Measurements from ENCODE around the gene ZFPM1. TPM values are rescaled to one million over a fixed set of nuclear protein-coding genes. Genes with fewer than 3 reads are reported as not detected.
A peak's percentile ranks its signal among the peaks of the same experiment; 100 is the strongest.

Gene ZFPM1
- total and polyA plus RNA-seq, 4 donors: 0.19 to 12.8 (median 5.3) TPM

DNA sequence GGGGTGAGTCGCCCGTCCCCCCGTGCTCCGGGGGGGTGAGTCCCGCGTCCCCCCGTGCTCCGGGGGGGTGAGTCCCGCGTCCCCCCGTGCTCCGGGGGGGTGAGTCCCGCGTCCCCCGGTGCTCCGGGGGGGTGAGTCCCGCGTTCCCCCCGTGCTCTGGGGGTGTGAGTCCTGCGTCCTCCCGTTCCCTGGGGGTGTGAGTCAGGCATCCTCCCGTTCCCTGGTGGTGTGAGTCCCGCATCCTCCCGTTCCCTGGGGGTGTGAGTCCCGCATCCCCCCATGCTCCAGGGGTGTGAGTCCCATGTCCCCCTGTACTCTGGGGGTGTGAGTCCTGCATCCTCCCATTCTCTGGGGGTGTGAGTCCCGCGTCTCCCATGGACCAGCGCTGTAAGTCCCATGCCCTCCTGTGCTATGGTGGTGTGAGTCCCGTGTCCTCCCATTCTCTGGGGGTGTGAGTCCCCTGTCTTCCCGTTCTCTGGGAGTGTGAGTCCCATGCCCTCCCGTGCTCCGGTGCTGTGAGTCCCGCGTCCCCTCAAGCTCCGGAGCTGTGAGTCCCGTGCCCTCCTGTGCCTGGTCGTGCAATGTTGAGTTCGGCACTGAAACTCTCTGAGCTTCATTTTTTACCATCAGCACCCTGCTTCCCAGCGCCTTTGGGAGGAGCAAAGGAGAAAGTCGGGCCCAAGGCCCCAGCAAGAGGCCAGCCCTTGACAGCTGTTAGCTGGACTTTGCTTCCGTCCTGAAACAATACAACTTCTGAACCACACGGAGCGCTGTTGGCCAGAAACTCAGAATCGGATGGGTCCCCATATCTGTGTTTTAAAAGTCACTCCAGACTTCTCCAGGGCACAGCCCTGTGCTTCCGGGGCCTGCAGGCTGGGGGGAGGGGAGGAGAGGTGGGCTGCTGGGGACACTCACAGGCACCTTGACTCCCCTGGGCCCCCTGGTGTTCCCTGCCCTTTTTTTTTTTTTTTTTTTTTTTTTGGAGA is 105.7 kb downstream of the ZFPM1 start:
- no peak overlapping the region for H3K9ac ChIP-seq (ENCODE audit: low read depth in 1 of 2, low read length in 2 of 2)
- H3K27ac ChIP-seq (ENCODE audit: low read depth in 1 of 2, low read length in 2 of 2): no peak overlapping the region
- DNase-seq (ENCODE audit: low spot score): no peak
- 63% methylated on average over 44 of the region's 45 CpGs for WGBS
- H3K4me3 ChIP-seq (ENCODE audit: low read depth in 1 of 3, low read length in 3 of 3): no peak overlapping the region
- H3K4me1 ChIP-seq (ENCODE audit: control insufficient read depth in 4 of 4, insufficient read depth in 4 of 4, low read length in 3 of 4): peaks cover 0 to 4% (median 3%) of the 10 kb centered on the region in 4 donors
- peak; percentile 13 for TF ChIP-seq SP1 (IDR thresholded peaks at IDR 0.05)
- TF ChIP-seq, protein P1, sequence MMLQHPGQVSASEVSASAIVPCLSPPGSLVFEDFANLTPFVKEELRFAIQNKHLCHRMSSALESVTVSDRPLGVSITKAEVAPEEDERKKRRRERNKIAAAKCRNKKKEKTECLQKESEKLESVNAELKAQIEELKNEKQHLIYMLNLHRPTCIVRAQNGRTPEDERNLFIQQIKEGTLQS (IDR thresholded peaks at IDR 0.05): no peak
- peak; percentile 56 to 74 for TF ChIP-seq RAD21 (IDR thresholded peaks at IDR 0.05)
- no peak for TF ChIP-seq NR2F2 (IDR thresholded peaks at IDR 0.05)
- peak; percentile 72 for TF ChIP-seq HNF4G (IDR thresholded peaks at IDR 0.05)
- TF ChIP-seq HNF4A (conservative IDR thresholded peaks at IDR 0.05): peak; percentile 73 to 85
- TF ChIP-seq, protein P2, sequence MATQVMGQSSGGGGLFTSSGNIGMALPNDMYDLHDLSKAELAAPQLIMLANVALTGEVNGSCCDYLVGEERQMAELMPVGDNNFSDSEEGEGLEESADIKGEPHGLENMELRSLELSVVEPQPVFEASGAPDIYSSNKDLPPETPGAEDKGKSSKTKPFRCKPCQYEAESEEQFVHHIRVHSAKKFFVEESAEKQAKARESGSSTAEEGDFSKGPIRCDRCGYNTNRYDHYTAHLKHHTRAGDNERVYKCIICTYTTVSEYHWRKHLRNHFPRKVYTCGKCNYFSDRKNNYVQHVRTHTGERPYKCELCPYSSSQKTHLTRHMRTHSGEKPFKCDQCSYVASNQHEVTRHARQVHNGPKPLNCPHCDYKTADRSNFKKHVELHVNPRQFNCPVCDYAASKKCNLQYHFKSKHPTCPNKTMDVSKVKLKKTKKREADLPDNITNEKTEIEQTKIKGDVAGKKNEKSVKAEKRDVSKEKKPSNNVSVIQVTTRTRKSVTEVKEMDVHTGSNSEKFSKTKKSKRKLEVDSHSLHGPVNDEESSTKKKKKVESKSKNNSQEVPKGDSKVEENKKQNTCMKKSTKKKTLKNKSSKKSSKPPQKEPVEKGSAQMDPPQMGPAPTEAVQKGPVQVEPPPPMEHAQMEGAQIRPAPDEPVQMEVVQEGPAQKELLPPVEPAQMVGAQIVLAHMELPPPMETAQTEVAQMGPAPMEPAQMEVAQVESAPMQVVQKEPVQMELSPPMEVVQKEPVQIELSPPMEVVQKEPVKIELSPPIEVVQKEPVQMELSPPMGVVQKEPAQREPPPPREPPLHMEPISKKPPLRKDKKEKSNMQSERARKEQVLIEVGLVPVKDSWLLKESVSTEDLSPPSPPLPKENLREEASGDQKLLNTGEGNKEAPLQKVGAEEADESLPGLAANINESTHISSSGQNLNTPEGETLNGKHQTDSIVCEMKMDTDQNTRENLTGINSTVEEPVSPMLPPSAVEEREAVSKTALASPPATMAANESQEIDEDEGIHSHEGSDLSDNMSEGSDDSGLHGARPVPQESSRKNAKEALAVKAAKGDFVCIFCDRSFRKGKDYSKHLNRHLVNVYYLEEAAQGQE (IDR thresholded peaks at IDR 0.05): peak; percentile 26
- peak in 1 of 2 donors; percentile 22 for TF ChIP-seq RXRA (IDR thresholded peaks at IDR 0.05)
- TF ChIP-seq, protein P3, sequence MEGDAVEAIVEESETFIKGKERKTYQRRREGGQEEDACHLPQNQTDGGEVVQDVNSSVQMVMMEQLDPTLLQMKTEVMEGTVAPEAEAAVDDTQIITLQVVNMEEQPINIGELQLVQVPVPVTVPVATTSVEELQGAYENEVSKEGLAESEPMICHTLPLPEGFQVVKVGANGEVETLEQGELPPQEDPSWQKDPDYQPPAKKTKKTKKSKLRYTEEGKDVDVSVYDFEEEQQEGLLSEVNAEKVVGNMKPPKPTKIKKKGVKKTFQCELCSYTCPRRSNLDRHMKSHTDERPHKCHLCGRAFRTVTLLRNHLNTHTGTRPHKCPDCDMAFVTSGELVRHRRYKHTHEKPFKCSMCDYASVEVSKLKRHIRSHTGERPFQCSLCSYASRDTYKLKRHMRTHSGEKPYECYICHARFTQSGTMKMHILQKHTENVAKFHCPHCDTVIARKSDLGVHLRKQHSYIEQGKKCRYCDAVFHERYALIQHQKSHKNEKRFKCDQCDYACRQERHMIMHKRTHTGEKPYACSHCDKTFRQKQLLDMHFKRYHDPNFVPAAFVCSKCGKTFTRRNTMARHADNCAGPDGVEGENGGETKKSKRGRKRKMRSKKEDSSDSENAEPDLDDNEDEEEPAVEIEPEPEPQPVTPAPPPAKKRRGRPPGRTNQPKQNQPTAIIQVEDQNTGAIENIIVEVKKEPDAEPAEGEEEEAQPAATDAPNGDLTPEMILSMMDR (IDR thresholded peaks at IDR 0.05; ENCODE audit: low read depth, low read length, missing input control): peak; percentile 51
- no peak for TF ChIP-seq FOXA1 (IDR thresholded peaks at IDR 0.05)
- no peak for TF ChIP-seq JUND (IDR thresholded peaks at IDR 0.05)
- H3K36me3 ChIP-seq (ENCODE audit: control insufficient read depth in 4 of 4, insufficient read depth in 3 of 4, low read depth in 1 of 4, low read length in 3 of 4): no peaks in the 10 kb centered on the region
- H3K27me3 ChIP-seq (ENCODE audit: control insufficient read depth in 4 of 4, insufficient read depth in 4 of 4, low read length in 3 of 4): no peaks in the 10 kb centered on the region
- no peaks in the 10 kb centered on the region for H3K9me3 ChIP-seq (ENCODE audit: control insufficient read depth in 4 of 4, low read length in 3 of 4)

DNA sequence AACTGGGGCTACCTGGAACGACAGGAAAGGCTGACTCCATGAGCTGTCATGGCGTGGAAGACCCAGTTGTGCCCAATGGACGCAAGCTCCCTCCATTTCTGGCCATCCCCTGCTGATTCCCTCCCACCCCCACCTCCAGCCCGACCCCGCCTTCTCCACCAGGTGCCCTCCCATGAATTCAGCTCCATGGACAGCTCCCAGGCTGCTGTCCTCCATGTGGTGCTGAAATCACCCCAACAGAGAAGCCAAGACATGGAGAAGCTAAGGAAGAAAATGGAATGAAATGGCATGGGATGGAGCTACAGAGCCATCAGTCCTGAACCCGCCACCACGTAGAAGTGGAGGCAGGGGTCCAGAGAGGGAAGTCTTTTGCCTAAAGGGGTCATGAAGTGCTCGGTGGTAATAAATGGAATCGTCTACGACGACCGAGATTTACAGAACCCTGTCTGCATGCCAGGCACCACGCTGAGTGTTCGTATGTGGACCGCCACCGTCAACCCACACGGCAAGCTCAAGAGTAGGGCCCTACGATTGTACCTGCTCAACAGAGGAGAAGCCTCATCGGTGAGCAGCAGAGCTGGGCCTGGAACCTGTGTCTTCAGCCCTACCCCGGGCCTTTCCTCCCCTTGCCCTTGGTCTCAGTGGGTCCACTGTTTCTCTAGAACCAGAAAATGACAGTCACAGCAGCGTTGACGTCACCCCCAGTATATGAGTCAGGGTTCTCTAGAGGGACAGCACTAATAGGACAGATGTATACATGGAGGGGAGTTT is 107.8 kb downstream of the ZFPM1 start:
- Histone ChIP-seq H3K9ac (ENCODE audit: low read depth in 1 of 2, low read length in 2 of 2) (no peak overlapping the region), H3K4me1 (ENCODE audit: control insufficient read depth in 4 of 4, insufficient read depth in 4 of 4, low read length in 3 of 4) (peaks cover 0 to 4% (median 3%) of the 10 kb centered on the region in 4 donors), H3K9me3 (ENCODE audit: control insufficient read depth in 4 of 4, low read length in 3 of 4) (no peaks in the 10 kb centered on the region), H3K36me3 (ENCODE audit: control insufficient read depth in 4 of 4, insufficient read depth in 3 of 4, low read depth in 1 of 4, low read length in 3 of 4) (no peaks in the 10 kb centered on the region), H3K27me3 (ENCODE audit: control insufficient read depth in 4 of 4, insufficient read depth in 4 of 4, low read length in 3 of 4) (no peaks in the 10 kb centered on the region), H3K27ac (ENCODE audit: low read depth in 1 of 2, low read length in 2 of 2) (no peak overlapping the region), H3K4me3 (ENCODE audit: low read depth in 1 of 3, low read length in 3 of 3) (no peak overlapping the region)
- WGBS: 66% methylated on average over 22 of the region's 22 CpGs
- no peak for DNase-seq (ENCODE audit: low spot score)
- TF ChIP-seq, protein P3 (IDR thresholded peaks at IDR 0.05; ENCODE audit: low read depth, low read length, missing input control): no peak
- TF ChIP-seq RXRA (IDR thresholded peaks at IDR 0.05): no peak
- TF ChIP-seq JUND (IDR thresholded peaks at IDR 0.05): no peak
- TF ChIP-seq, protein P2 (IDR thresholded peaks at IDR 0.05): peak; percentile 98
- TF ChIP-seq, protein P1 (IDR thresholded peaks at IDR 0.05): no peak

Measured in liver (tissue), 9 donors.